OCI-LY3 (cell line): ENCODE measurements around the gene CNGB1.

Source experiments
- H2AFZ ChIP-seq: fragments of 200-600, 300-600 bp; shearing (Covaris generic); 2 replicates; pipeline ENCODE4 v1.6.0; 2014; ENCODE audit warnings: antibody characterized with exemption, low read depth, low read length
- H3K27ac ChIP-seq: fragments of 200-600, 300-600 bp; sonication (generic); 2 replicates; pipeline ENCODE4 v1.5.1; 2014; ENCODE audit warnings: mild to moderate bottlenecking, low read length, moderate library complexity, mixed read lengths
- H3K27me3 ChIP-seq: fragments of 200-600, 300-600 bp; sonication (generic); 2 replicates; pipeline ENCODE4 v1.6.1; 2014; ENCODE audit warnings: low read depth, low read length, mixed read lengths
- H3K36me3 ChIP-seq: fragments of 200-600, 300-600 bp; sonication (generic); replicated peaks from 2 replicates; pipeline ENCODE3; 2014; ENCODE audit warnings: low read depth, low read length, mixed read lengths
- H3K4me1 ChIP-seq: fragments of 300-600, 200-600 bp; sonication (generic); 2 replicates; pipeline ENCODE4 v1.6.1; 2014; ENCODE audit warnings: low read length, mixed read lengths
- H3K4me2 ChIP-seq: fragments of 200-600, 300-600 bp; sonication (generic); 2 replicates; pipeline ENCODE4 v1.6.1; 2014; ENCODE audit warnings: low read length, mixed read lengths
- H3K4me3 ChIP-seq: fragments of 300-600, 200-600 bp; sonication (generic); 2 replicates; pipeline ENCODE4 v1.5.1; 2014; ENCODE audit warnings: antibody characterized with exemption, mild to moderate bottlenecking, low read length, moderate library complexity
- H3K79me2 ChIP-seq: fragments of 300-600, 200-600 bp; shearing (Covaris generic); 2 replicates; pipeline ENCODE4 v1.6.1; 2014; ENCODE audit warnings: mild to moderate bottlenecking, low read length, mixed read lengths
- H3K9ac ChIP-seq: fragments of 300-600, 200-600 bp; shearing (Covaris generic); 2 replicates; pipeline ENCODE4 v1.6.0; 2014; ENCODE audit warnings: mild to moderate bottlenecking, low read length, moderate library complexity
- H3K9me3 ChIP-seq: fragments of 200-600, 300-600 bp; shearing (Covaris generic); 2 replicates; pipeline ENCODE4 v1.6.1; 2014; ENCODE audit warnings: low read length, mixed read lengths; ENCODE audit not compliant: insufficient read depth
- H4K20me1 ChIP-seq: fragments of 200-600, 300-600 bp; sonication (generic); 2 replicates; pipeline ENCODE4 v1.6.1; 2016; ENCODE audit warnings: low read length, mixed read lengths; ENCODE audit not compliant: insufficient read depth
- EZH2phosphoT487 ChIP-seq: fragments of 200-600 bp; shearing (Covaris generic); IDR thresholded peaks from 2 replicates; pipeline ENCODE4 v1.6.1; 2018; ENCODE audit warnings: antibody characterized with exemption, mixed run types, low read depth
- TF ChIP-seq, protein P1 (sequence below): fragments of 200-600, 300-600 bp; sonication (generic); IDR thresholded peaks from 2 replicates; pipeline ENCODE4 v1.5.1; 2014; ENCODE audit warnings: antibody characterized with exemption, low read length, low read depth

Gene CNGB1

GRCh38 chr16:57959121-57959520, 11.8 kb downstream of the CNGB1 start:
- Histone ChIP-seq H3K9me3 (no peaks in the 10 kb centered on the region), H3K4me3 (no peak overlapping the region), H3K27me3 (no peaks in the 10 kb centered on the region), H3K4me1 (no peaks in the 10 kb centered on the region), H3K36me3 (no peaks in the 10 kb centered on the region), H3K27ac (no peak overlapping the region), H3K79me2 (no peaks in the 10 kb centered on the region), H3K9ac (no peak overlapping the region), H3K4me2 (no peak overlapping the region), H4K20me1 (no peaks in the 10 kb centered on the region), H2AFZ (no peak overlapping the region)
- no peak for TF ChIP-seq EZH2phosphoT487
- TF ChIP-seq, protein P1, sequence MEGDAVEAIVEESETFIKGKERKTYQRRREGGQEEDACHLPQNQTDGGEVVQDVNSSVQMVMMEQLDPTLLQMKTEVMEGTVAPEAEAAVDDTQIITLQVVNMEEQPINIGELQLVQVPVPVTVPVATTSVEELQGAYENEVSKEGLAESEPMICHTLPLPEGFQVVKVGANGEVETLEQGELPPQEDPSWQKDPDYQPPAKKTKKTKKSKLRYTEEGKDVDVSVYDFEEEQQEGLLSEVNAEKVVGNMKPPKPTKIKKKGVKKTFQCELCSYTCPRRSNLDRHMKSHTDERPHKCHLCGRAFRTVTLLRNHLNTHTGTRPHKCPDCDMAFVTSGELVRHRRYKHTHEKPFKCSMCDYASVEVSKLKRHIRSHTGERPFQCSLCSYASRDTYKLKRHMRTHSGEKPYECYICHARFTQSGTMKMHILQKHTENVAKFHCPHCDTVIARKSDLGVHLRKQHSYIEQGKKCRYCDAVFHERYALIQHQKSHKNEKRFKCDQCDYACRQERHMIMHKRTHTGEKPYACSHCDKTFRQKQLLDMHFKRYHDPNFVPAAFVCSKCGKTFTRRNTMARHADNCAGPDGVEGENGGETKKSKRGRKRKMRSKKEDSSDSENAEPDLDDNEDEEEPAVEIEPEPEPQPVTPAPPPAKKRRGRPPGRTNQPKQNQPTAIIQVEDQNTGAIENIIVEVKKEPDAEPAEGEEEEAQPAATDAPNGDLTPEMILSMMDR, result no peak

DNA sequence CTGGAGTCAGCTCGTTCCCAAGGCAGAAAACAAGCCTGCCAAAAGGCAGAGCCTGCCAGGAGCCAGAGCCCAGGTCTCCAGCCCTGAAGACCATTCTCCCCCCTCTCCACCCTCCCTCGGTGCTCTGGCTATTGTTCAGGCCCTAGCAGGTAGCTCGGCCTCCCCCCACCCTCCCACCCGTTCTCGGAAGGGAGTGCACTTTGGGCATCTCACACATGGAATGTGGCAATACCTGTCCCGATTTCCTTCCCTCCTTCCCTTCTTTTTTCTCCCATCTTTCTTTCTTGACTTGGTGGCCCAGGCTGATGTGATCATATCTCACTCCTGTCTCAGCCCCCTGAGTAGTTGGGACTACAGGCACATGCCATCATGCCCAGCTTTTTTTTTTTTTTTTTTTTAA, 12.4 kb downstream of the CNGB1 start:
- TF ChIP-seq, protein P1, result no peak
- no peak for TF ChIP-seq EZH2phosphoT487
- Histone ChIP-seq H3K36me3 (no peaks in the 10 kb centered on the region), H3K27ac (no peak overlapping the region), H3K4me1 (no peaks in the 10 kb centered on the region), H3K9me3 (no peaks in the 10 kb centered on the region), H3K4me2 (no peak overlapping the region), H2AFZ (no peak overlapping the region), H4K20me1 (no peaks in the 10 kb centered on the region), H3K27me3 (no peaks in the 10 kb centered on the region), H3K9ac (no peak overlapping the region), H3K79me2 (no peaks in the 10 kb centered on the region), H3K4me3 (no peak overlapping the region)

- Histone ChIP-seq H3K36me3 (no peaks in the 10 kb centered on the region), H4K20me1 (no peaks in the 10 kb centered on the region), H2AFZ (no peak overlapping the region), H3K9me3 (no peaks in the 10 kb centered on the region), H3K4me2 (no peak overlapping the region), H3K9ac (no peak overlapping the region), H3K27me3 (no peaks in the 10 kb centered on the region), H3K4me1 (no peaks in the 10 kb centered on the region), H3K27ac (no peak overlapping the region), H3K4me3 (no peak overlapping the region), H3K79me2 (no peaks in the 10 kb centered on the region)
- TF ChIP-seq, protein P1, result no peak
- no peak for TF ChIP-seq EZH2phosphoT487
Measured at GRCh38 chr16:57957673-57958392, 13.1 kb downstream of the CNGB1 start.

GRCh38 chr16:57956924-57957672, 13.8 kb downstream of the CNGB1 start:
- H3K27ac ChIP-seq, result no peak overlapping the region
- TF ChIP-seq, protein P1, result no peak
- no peak for TF ChIP-seq EZH2phosphoT487
- H4K20me1 ChIP-seq, result no peaks in the 10 kb centered on the region
- no peaks in the 10 kb centered on the region for H3K9me3 ChIP-seq
- no peaks in the 10 kb centered on the region for H3K36me3 ChIP-seq
- no peak overlapping the region for H3K4me3 ChIP-seq
- no peaks in the 10 kb centered on the region for H3K4me1 ChIP-seq
- H3K4me2 ChIP-seq, result no peak overlapping the region
- no peak overlapping the region for H2AFZ ChIP-seq
- H3K9ac ChIP-seq, result no peak overlapping the region
- H3K27me3 ChIP-seq, result peaks cover 2% of the 10 kb centered on the region; the same call in 1 of the 2 replicates
- H3K79me2 ChIP-seq, result no peaks in the 10 kb centered on the region
